ENCODE measurements around the gene APC. TPM values are rescaled to one million over a fixed set of nuclear protein-coding genes. Genes with fewer than 3 reads are reported as not detected.

Gene APC
- total RNA-seq, 1 experiment from 2014 or later, result 47.6 TPM

- Mint-ChIP-seq H3K27me3 (ENCODE audit: unreplicated experiment) (no peaks in the 10 kb centered on the region), H3K9me3 (ENCODE audit: low read depth, unreplicated experiment) (no peaks in the 10 kb centered on the region), H3K36me3 (ENCODE audit: insufficient read depth, unreplicated experiment) (peaks cover 10% of the 10 kb centered on the region), H3K4me3 (ENCODE audit: low read depth, unreplicated experiment) (no peak overlapping the region), H3K27ac (ENCODE audit: unreplicated experiment) (no peak overlapping the region), H3K4me1 (ENCODE audit: low read depth, unreplicated experiment) (peaks cover 9% of the 10 kb centered on the region)
- TF ChIP-seq CTCF (IDR thresholded peaks at IDR 0.05; ENCODE audit: unreplicated experiment), result no peak
- DNase-seq, result no peak
- CTCF ChIA-PET, result interaction anchor here (0.6 kb wide), 1 partner anchor 199 kb away, joined by 3 read pairs; no protein-coding TSS in a partner anchor
- no TSS peak for BruUV-seq (replicated peaks)
- intact Hi-C loops (cut with micrococcal nuclease; ENCODE audit: unreplicated experiment), result no loop called here
Measured at GRCh38 chr5:112793201-112793600, 55.5 kb downstream of the APC start.

- BruUV-seq (replicated peaks), result no TSS peak
- Mint-ChIP-seq H3K9me3 (ENCODE audit: low read depth, unreplicated experiment) (no peaks in the 10 kb centered on the region), H3K36me3 (ENCODE audit: insufficient read depth, unreplicated experiment) (peaks cover 14% of the 10 kb centered on the region), H3K4me1 (ENCODE audit: low read depth, unreplicated experiment) (peaks cover 9% of the 10 kb centered on the region), H3K27me3 (ENCODE audit: unreplicated experiment) (no peaks in the 10 kb centered on the region), H3K27ac (ENCODE audit: unreplicated experiment) (no peak overlapping the region), H3K4me3 (ENCODE audit: low read depth, unreplicated experiment) (no peak overlapping the region)
- no peak for TF ChIP-seq CTCF (IDR thresholded peaks at IDR 0.05; ENCODE audit: unreplicated experiment)
- CTCF ChIA-PET, result interaction anchor here (0.6 kb wide), 1 partner anchor 22 kb away, joined by 4 read pairs; no protein-coding TSS in a partner anchor
- DNase-seq, result no peak
- intact Hi-C loops (cut with micrococcal nuclease; ENCODE audit: unreplicated experiment), result no loop called here
Measured at GRCh38 chr5:112794410-112794809, 56.7 kb downstream of the APC start.

- TF ChIP-seq CTCF (IDR thresholded peaks at IDR 0.05; ENCODE audit: unreplicated experiment), result no peak
- Mint-ChIP-seq H3K27me3 (ENCODE audit: unreplicated experiment) (no peaks in the 10 kb centered on the region), H3K36me3 (ENCODE audit: insufficient read depth, unreplicated experiment) (peaks cover 14% of the 10 kb centered on the region), H3K4me1 (ENCODE audit: low read depth, unreplicated experiment) (peaks cover 9% of the 10 kb centered on the region), H3K4me3 (ENCODE audit: low read depth, unreplicated experiment) (no peak overlapping the region), H3K9me3 (ENCODE audit: low read depth, unreplicated experiment) (no peaks in the 10 kb centered on the region), H3K27ac (ENCODE audit: unreplicated experiment) (peak overlapping the region; percentile 23)
- CTCF ChIA-PET, result no interaction called here
- intact Hi-C loops (cut with micrococcal nuclease; ENCODE audit: unreplicated experiment), result no loop called here
- DNase-seq, result no peak
- BruUV-seq (replicated peaks), result no TSS peak
Measured at GRCh38 chr5:112795342-112795741, 57.7 kb downstream of the APC start.

- Mint-ChIP-seq H3K36me3 (ENCODE audit: insufficient read depth, unreplicated experiment) (peaks cover 14% of the 10 kb centered on the region), H3K27ac (ENCODE audit: unreplicated experiment) (peak overlapping the region; percentile 23), H3K27me3 (ENCODE audit: unreplicated experiment) (no peaks in the 10 kb centered on the region), H3K4me3 (ENCODE audit: low read depth, unreplicated experiment) (no peak overlapping the region), H3K4me1 (ENCODE audit: low read depth, unreplicated experiment) (peaks cover 9% of the 10 kb centered on the region), H3K9me3 (ENCODE audit: low read depth, unreplicated experiment) (no peaks in the 10 kb centered on the region)
- BruUV-seq (replicated peaks), result no TSS peak
- CTCF ChIA-PET, result no interaction called here
- TF ChIP-seq CTCF (IDR thresholded peaks at IDR 0.05; ENCODE audit: unreplicated experiment), result no peak
- no peak for DNase-seq
- intact Hi-C loops (cut with micrococcal nuclease; ENCODE audit: unreplicated experiment), result no loop called here
Measured at GRCh38 chr5:112795944-112796678, 58.4 kb downstream of the APC start.
